SK-MEL-5 (cell line): Measurements from ENCODE around the gene CSGALNACT2. TPM values are rescaled to one million over a fixed set of nuclear protein-coding genes. Genes with fewer than 3 reads are reported as not detected.
"Not testable (repeated sequence)": the region's sequence is repeated elsewhere in the genome, so short reads cannot be mapped to it uniquely, and the experiment has no call there.

Source experiments
- DNase-seq: peaks from one replicate; pipeline ENCODE4 v3.0.0-alpha.2; 2016; ENCODE audit warnings: low read depth, low spot score
- in situ Hi-C: cut with HindIII; loops from 2 replicates; pipeline ENCODE4 v1.10.0; 2016; ENCODE audit warnings: low sequenced_read_pairs, high pct_unique_total_duplicates, low pct_unique_long_range_greater_than_20kb
- total RNA-seq: library from RNA; depleted of rRNA; stranded (reverse); fragments of >200 nt; shearing (Covaris generic); gene quantifications from 2 replicates; pipeline ENCODE4 v1.2.3, GENCODE V29; 2014

Gene CSGALNACT2
- total RNA-seq, 1 experiment from 2014 or later, result 3.9 TPM

- in situ Hi-C loops, result no loop called here
- no peak for DNase-seq
Measured at GRCh38 chr10:43158636-43159035, 20.4 kb downstream of the CSGALNACT2 start.

GRCh38 chr10:43160046-43160920 is 22.0 kb downstream of the CSGALNACT2 start:
- peak; percentile 6 for DNase-seq
- in situ Hi-C loops, result no loop called here

DNA sequence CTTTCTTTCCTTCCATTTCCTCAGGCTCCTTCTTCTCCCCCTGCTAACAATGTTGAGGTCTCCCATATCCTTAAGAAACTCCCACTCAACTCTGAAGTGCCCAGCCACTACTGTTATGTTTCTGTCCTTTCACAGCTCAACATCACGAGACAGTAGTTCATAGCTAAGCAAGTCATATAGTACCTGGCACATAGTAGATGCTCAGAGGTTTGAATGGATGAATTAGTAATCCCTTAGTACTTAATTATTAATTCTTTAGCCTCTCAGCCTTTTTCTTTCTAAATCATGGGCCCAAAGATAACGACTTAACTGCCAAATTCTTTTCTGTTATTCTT is 22.6 kb downstream of the CSGALNACT2 start:
- DNase-seq, result no peak
- in situ Hi-C loops, result no loop called here

- no peak for DNase-seq
- in situ Hi-C loops, result no loop called here
Measured at GRCh38 chr10:43162604-43163003, 24.4 kb downstream of the CSGALNACT2 start.

- in situ Hi-C loops, result no loop called here
- no peak for DNase-seq
Measured at GRCh38 chr10:43166207-43166879, 28.1 kb downstream of the CSGALNACT2 start.

DNA sequence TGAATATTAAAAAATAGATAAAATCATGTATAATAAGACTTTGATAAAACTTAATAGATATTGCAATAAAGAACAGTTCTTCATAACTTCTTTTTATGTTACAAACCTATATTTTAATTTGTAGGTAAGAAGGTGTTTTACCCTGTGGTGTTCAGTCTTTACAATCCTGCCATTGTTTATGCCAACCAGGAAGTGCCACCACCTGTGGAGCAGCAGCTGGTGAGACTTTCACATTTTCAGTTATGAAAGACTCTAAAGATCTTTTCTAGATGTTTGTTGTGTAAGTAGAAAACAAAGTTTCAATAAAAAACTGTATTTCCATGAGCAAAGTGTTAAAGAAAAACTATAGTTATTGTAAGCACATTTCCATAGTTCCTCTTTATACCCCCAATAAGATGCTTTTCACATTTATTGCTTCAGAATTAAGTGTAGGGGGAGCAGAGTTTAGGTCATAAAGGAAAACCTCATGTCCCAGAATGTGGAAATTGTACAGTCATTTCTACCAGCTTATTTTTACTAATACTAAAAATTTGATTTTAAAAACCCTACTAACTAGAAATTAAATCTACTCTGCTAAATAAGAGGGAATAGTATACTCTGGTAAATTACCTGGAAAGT is 28.7 kb downstream of the CSGALNACT2 start:
- DNase-seq, result peak; percentile 9

GRCh38 chr10:43167498-43167889 is 29.2 kb downstream of the CSGALNACT2 start:
- DNase-seq, result no peak
- in situ Hi-C loops, result no loop called here

More for the DNA sequence above, 28.7 kb downstream of the CSGALNACT2 start:
- in situ Hi-C loops, result no loop called here

- peak; percentile 26 for DNase-seq
- in situ Hi-C loops, result no loop called here
Measured at GRCh38 chr10:43170491-43170890, 32.2 kb downstream of the CSGALNACT2 start.

GRCh38 chr10:43172645-43173044 is 34.4 kb downstream of the CSGALNACT2 start:
- in situ Hi-C loops, result no loop called here
- DNase-seq, result no peak

DNA sequence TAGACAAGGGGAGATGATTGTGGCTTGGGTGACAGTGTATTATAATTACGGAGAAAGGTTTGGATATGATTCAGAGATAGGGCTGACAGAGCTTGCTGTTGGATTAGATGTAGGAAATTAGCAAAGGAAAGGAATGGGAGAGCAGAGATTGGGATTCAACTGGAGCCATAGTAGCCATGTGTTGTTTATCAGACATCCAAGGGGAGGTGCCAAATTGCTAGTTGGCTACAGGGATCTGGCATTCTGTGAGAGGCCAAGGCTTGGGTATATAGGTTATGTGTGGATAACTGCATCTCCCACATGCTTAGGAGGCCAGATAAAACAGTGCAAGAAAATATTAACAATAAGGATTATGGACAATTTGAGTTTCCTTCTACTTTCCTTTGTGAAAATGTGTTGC is 34.9 kb downstream of the CSGALNACT2 start:
- DNase-seq, result no peak
- in situ Hi-C loops, result no loop called here

DNA sequence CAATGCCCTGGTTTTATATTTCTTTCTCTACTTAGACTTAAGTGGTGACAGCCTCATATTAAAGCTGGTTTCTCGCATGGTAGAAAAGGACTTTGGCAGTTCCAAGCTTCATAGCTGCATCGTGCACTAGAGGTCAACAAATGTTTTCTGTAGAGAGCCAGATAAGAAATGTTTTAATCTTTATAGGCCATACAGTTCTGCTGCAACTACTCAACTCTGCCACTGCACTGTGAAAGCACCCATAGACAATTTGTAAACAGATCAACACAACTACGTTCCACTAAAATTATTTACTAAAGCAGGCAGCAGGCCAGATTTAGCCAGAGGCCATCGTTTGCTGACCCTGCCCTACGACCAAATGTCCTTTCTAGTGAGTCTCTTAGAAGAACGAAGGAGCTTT is 36.7 kb downstream of the CSGALNACT2 start:
- DNase-seq, result no peak
- in situ Hi-C loops, result no loop called here

- no peak for DNase-seq
- in situ Hi-C loops, result no loop called here
Measured at GRCh38 chr10:43176271-43176670, 38.0 kb downstream of the CSGALNACT2 start.

DNA sequence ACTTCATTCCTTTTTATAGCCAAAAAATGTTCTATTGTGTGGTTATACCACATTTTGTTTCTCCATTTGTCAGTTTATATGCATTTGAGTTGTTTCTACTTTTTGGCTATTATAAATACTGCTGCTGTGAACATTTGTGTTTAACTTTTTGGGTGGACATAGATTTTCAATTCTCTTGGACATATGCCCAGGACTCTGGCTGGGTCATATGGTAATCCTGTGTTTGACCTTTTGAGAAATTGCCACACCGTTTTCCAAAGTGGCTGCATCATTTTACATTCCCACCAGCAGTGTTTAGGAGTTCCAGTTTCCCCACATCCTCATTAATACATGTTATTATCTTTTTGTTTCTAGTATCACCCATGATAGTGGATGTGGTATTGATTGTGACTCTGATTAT is 39.4 kb downstream of the CSGALNACT2 start:
- in situ Hi-C loops, result no loop called here
- DNase-seq, result peak; percentile 9

GRCh38 chr10:43181146-43181545 is 42.9 kb downstream of the CSGALNACT2 start:
- in situ Hi-C loops, result no loop called here
- DNase-seq, result no peak

GRCh38 chr10:43183764-43184163 is 45.5 kb downstream of the CSGALNACT2 start:
- in situ Hi-C loops, DNase-seq: not testable (repeated sequence)

- no peak for DNase-seq
- in situ Hi-C loops, result no loop called here
Measured at GRCh38 chr10:43186150-43186549, 47.9 kb downstream of the CSGALNACT2 start.

GRCh38 chr10:43187213-43187612 is 49.0 kb downstream of the CSGALNACT2 start:
- DNase-seq, result no peak
- in situ Hi-C loops, result no loop called here

DNA sequence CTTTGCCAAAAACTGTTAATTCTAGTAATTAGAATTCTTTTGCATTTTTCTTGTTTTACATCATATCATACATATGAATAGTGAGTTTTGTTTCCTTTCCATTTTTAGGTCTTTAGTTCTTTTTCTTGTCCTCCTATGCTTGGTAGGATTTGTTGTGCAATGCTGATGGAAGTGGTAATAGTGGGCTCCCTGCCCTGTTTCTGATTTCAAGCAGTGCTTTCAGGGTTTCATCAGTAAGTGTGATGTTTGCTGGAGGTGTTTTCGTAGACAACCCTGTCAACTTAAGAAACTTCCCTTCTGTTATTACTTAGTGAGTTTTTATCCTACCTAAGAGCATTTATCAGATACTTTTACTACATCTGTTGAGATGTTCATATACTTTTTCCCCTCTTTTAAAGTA is 50.5 kb downstream of the CSGALNACT2 start:
- no peak for DNase-seq
- in situ Hi-C loops, result no loop called here

DNA sequence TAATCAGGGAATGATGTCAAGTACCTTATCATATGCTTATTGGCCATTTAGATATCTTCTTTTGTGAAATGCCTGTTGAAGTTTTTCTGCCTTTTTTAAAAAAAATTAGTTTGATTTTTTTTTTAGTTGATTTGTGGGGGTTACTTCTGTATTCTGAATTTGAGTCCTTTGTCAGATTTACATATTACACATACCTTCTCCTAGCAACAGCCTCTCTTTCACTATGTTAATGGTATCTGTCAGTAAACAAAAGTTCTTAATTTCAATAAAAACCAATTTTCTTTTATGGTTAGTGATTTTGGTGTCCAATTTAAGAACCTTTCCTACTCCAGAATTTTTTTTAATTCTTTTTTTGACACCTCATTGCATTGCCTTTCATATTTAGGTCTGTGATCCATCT is 52.0 kb downstream of the CSGALNACT2 start:
- DNase-seq, result no peak
- in situ Hi-C loops, result no loop called here
